Measurements from ENCODE around the gene GNB2. TPM values are rescaled to one million over a fixed set of nuclear protein-coding genes. Genes with fewer than 3 reads are reported as not detected.

GNB2 gene
- total RNA-seq, 1 donor from 2014 or later, result 245 TPM

- TF ChIP-seq CTCF (conservative IDR thresholded peaks at IDR 0.05; ENCODE audit: low read depth, low read length), result no peak
- no peak for DNase-seq (ENCODE audit: low read depth)
These were observed 5.8 kb downstream of the GNB2 start for GRCh38 chr7:100679129-100679926.

GRCh38 chr7:100679927-100680575 lies 6.5 kb downstream of the GNB2 start:
- no peak overlapping the region for H3K4me3 ChIP-seq (ENCODE audit: low read depth, low read length)
- no peak for DNase-seq (ENCODE audit: low read depth)
- no peak for TF ChIP-seq CTCF (conservative IDR thresholded peaks at IDR 0.05; ENCODE audit: low read depth, low read length)

More at GRCh38 chr7:100679129-100679926, 5.8 kb downstream of the GNB2 start:
- no peak overlapping the region for H3K4me3 ChIP-seq (ENCODE audit: low read depth, low read length)

GRCh38 chr7:100680576-100681271 lies 7.2 kb downstream of the GNB2 start:
- no peak for DNase-seq (ENCODE audit: low read depth)
- no peak overlapping the region for H3K4me3 ChIP-seq (ENCODE audit: low read depth, low read length)
- no peak for TF ChIP-seq CTCF (conservative IDR thresholded peaks at IDR 0.05; ENCODE audit: low read depth, low read length)

- no peak overlapping the region for H3K4me3 ChIP-seq (ENCODE audit: low read depth, low read length)
- no peak for DNase-seq (ENCODE audit: low read depth)
- no peak for TF ChIP-seq CTCF (conservative IDR thresholded peaks at IDR 0.05; ENCODE audit: low read depth, low read length)
These were observed 8.1 kb downstream of the GNB2 start for GRCh38 chr7:100681491-100682227.

GRCh38 chr7:100682228-100682741 lies 8.7 kb downstream of the GNB2 start:
- no peak overlapping the region for H3K4me3 ChIP-seq (ENCODE audit: low read depth, low read length)
- TF ChIP-seq CTCF (conservative IDR thresholded peaks at IDR 0.05; ENCODE audit: low read depth, low read length), result no peak
- no peak for DNase-seq (ENCODE audit: low read depth)

- no peak for DNase-seq (ENCODE audit: low read depth)
- no peak for TF ChIP-seq CTCF (conservative IDR thresholded peaks at IDR 0.05; ENCODE audit: low read depth, low read length)
- no peak overlapping the region for H3K4me3 ChIP-seq (ENCODE audit: low read depth, low read length)
These were observed 9.6 kb downstream of the GNB2 start for GRCh38 chr7:100682991-100683658.

Data from epithelial cell of proximal tubule (primary cell).